ENCODE measurements around the gene FBRSL1. TPM values are rescaled to one million over a fixed set of nuclear protein-coding genes. Genes with fewer than 3 reads are reported as not detected.
A peak's percentile ranks its signal among the peaks of the same experiment; 100 is the strongest.

FBRSL1 gene
- total and polyA plus RNA-seq, 9 of the 15 experiments (the other 6 are each of a cell fraction or from before 2014, with no cell fraction given), result 0.24 to 129 (median 7.3) TPM

- TF ChIP-seq ZHX1 (conservative IDR thresholded peaks at IDR 0.05; ENCODE audit: low read length), result no peak
- peak; percentile 19; the same call in 1 of the 2 replicates for TF ChIP-seq E2F1 (CRISPR knock-in tag; IDR thresholded peaks at IDR 0.05)
- TF ChIP-seq EGR1 (conservative IDR thresholded peaks at IDR 0.05), result no peak
- no peak for TF ChIP-seq ZBTB34 (CRISPR knock-in tag; IDR thresholded peaks at IDR 0.05)
- peak; percentile 83; the same call in 1 of the 2 replicates for TF ChIP-seq ZNF766 (CRISPR knock-in tag; conservative IDR thresholded peaks at IDR 0.05)
- no peak for TF ChIP-seq ZNF830 (CRISPR knock-in tag; IDR thresholded peaks at IDR 0.05)
- peak; percentile 47; the same call in 1 of the 2 replicates for TF ChIP-seq USF1 (CRISPR knock-in tag; IDR thresholded peaks at IDR 0.05)
- TF ChIP-seq ZNF551 (CRISPR knock-in tag; IDR thresholded peaks at IDR 0.05), result no peak
- no peak for TF ChIP-seq ZBTB2 (IDR thresholded peaks at IDR 0.05)
- no peak for TF ChIP-seq BCOR (IDR thresholded peaks at IDR 0.05)
- no peak for TF ChIP-seq SMAD3 (CRISPR knock-in tag; conservative IDR thresholded peaks at IDR 0.05)
- peak; percentile 94 for TF ChIP-seq CREB3 (tag; conservative IDR thresholded peaks at IDR 0.05; ENCODE audit: low read depth)
- no peak for TF ChIP-seq HMG20B (CRISPR knock-in tag; IDR thresholded peaks at IDR 0.05)
- no peak for TF ChIP-seq ZNF282 (CRISPR knock-in tag; IDR thresholded peaks at IDR 0.05)
- TF ChIP-seq GATAD2B (IDR thresholded peaks at IDR 0.05; ENCODE audit: borderline replicate concordance), result no peak
- TF ChIP-seq KLF1 (tag; IDR thresholded peaks at IDR 0.05), result peak; percentile 57
- 0 out of 2 replicates have a peak, but pooled peaks have one; percentile 29 for TF ChIP-seq ZNF239 (CRISPR knock-in tag; IDR thresholded peaks at IDR 0.05)
- TF ChIP-seq PML (IDR thresholded peaks at IDR 0.05; ENCODE audit: low read length), result no peak; the same call in 1 of the 2 replicates
- peak; percentile 100 for TF ChIP-seq CREB1 (IDR thresholded peaks at IDR 0.05)
- TF ChIP-seq CREB1 (CRISPR knock-in tag; IDR thresholded peaks at IDR 0.05), result peak; percentile 100
These were observed 43.9 kb upstream of the FBRSL1 start (continued) for GRCh38 chr12:132445884-132446632.
